GM23338 (cell line): ENCODE results near the gene GPN2. TPM values are rescaled to one million over a fixed set of nuclear protein-coding genes. Genes with fewer than 3 reads are reported as not detected.

Experiments
- ATAC-seq: fragments of 200-7000 bp; cut with Tn5 transposase; 3 replicates; pipeline ENCODE4 v1.9.1; 2020
- DNase-seq: peaks from one replicate; pipeline ENCODE4 v3.0.0-alpha.2; 2015; ENCODE audit warnings: low spot score
- H2AFZ ChIP-seq: fragments of 200-600 bp; sonication (generic); 2 replicates; pipeline ENCODE4 v1.8.0; 2016; ENCODE audit warnings: antibody characterized with exemption, mild to moderate bottlenecking, moderate library complexity
- H3F3A ChIP-seq: fragments of 200-600 bp; sonication (generic); replicated peaks from 2 replicates; pipeline ENCODE4 v1.8.0; 2017; ENCODE audit warnings: antibody characterized with exemption, mixed run types, low read depth
- H3K27ac ChIP-seq: fragments of 200-600 bp; sonication (generic); 2 replicates; pipeline ENCODE4 v1.6.1; 2016; ENCODE audit warnings: low read depth
- H3K27me3 ChIP-seq: fragments of 200-600 bp; sonication (generic); 2 replicates; pipeline ENCODE4 v1.8.0; 2016; ENCODE audit warnings: mild to moderate bottlenecking, mixed run types, moderate library complexity; ENCODE audit not compliant: insufficient read depth
- H3K36me3 ChIP-seq: fragments of 200-600 bp; sonication (generic); 2 replicates; pipeline ENCODE4 v1.8.0; 2016; ENCODE audit warnings: mild to moderate bottlenecking; ENCODE audit not compliant: insufficient read depth
- H3K4me1 ChIP-seq: fragments of 200-600 bp; sonication (generic); 2 replicates; pipeline ENCODE4 v1.8.0; 2016; ENCODE audit warnings: mild to moderate bottlenecking, moderate library complexity; ENCODE audit not compliant: insufficient read depth
- H3K4me2 ChIP-seq: fragments of 200-600 bp; sonication (generic); 2 replicates; pipeline ENCODE4 v1.7.1; 2017; ENCODE audit warnings: mixed run types
- H3K4me3 ChIP-seq: fragments of 200-600 bp; sonication (generic); 2 replicates; pipeline ENCODE4 v1.6.1; 2016; ENCODE audit warnings: mixed run types
- H3K79me2 ChIP-seq: fragments of 200-600 bp; sonication (generic); replicated peaks from 2 replicates; pipeline ENCODE4 v1.8.0; 2017; ENCODE audit warnings: mild to moderate bottlenecking; ENCODE audit not compliant: insufficient read depth
- H3K9me2 ChIP-seq: fragments of 200-600 bp; sonication (generic); 2 replicates; pipeline ENCODE4 v1.8.0; 2017; ENCODE audit not compliant: insufficient read depth
- H4K20me1 ChIP-seq: fragments of 200-600 bp; sonication (generic); replicated peaks from 2 replicates; pipeline ENCODE4 v1.8.0; 2017; ENCODE audit warnings: mild to moderate bottlenecking; ENCODE audit not compliant: insufficient read depth
- H3K27ac Mint-ChIP-seq: 2 replicates; pipeline ENCODE4 v1.8.0; 2020; ENCODE audit warnings: inconsistent platforms, mild to moderate bottlenecking, moderate library complexity, mixed read lengths
- H3K27me3 Mint-ChIP-seq: 3 replicates; pipeline ENCODE4 v1.8.0; 2022; ENCODE audit warnings: low read depth, mild to moderate bottlenecking, moderate library complexity, mixed read lengths, inconsistent platforms; ENCODE audit not compliant: insufficient read depth, poor library complexity
- H3K36me3 Mint-ChIP-seq: 3 replicates; pipeline ENCODE4 v1.8.0; 2021; ENCODE audit warnings: low read depth, mild to moderate bottlenecking, inconsistent platforms, moderate library complexity, mixed read lengths
- H3K4me1 Mint-ChIP-seq: 3 replicates; pipeline ENCODE4 v1.8.0; 2020; ENCODE audit warnings: mild to moderate bottlenecking, inconsistent platforms, mixed read lengths
- H3K4me3 Mint-ChIP-seq: 3 replicates; pipeline ENCODE4 v1.8.0; 2021; ENCODE audit warnings: moderate library complexity, mild to moderate bottlenecking, inconsistent platforms, mixed read lengths
- H3K9me3 Mint-ChIP-seq: 3 replicates; pipeline ENCODE4 v1.8.0; 2020; ENCODE audit warnings: moderate library complexity, mild to moderate bottlenecking, inconsistent platforms, mixed read lengths
- CREB1 ChIP-seq: fragments of 250-450 bp; sonication (Bioruptor Pico); IDR thresholded peaks from 2 replicates; pipeline ENCODE4 v1.5.0; 2020; ENCODE audit warnings: low read depth, mild to moderate bottlenecking, moderate library complexity
- ETS1 ChIP-seq: IDR thresholded peaks from 2 replicates; pipeline ENCODE4 v1.6.1; 2016; ENCODE audit warnings: antibody characterized with exemption
- EZH2 ChIP-seq: fragments of 200-600 bp; sonication (generic); IDR thresholded peaks from one replicate; pipeline ENCODE4 v1.8.0; 2017; ENCODE audit warnings: antibody characterized with exemption, mild to moderate bottlenecking, low read depth; ENCODE audit not compliant: unreplicated experiment
- EZH2phosphoT487 ChIP-seq: fragments of 200-600 bp; sonication (generic); IDR thresholded peaks from one replicate; pipeline ENCODE4 v1.8.1; 2018; ENCODE audit warnings: antibody characterized with exemption; ENCODE audit not compliant: unreplicated experiment
- JUNB ChIP-seq: IDR thresholded peaks from one replicate; pipeline ENCODE4 v1.6.1; 2016; ENCODE audit warnings: antibody characterized with exemption; ENCODE audit not compliant: unreplicated experiment
- NANOG ChIP-seq: IDR thresholded peaks from 2 replicates; pipeline ENCODE4 v1.6.1; 2016; ENCODE audit warnings: antibody characterized with exemption, borderline replicate concordance
- POLR2AphosphoS5 ChIP-seq: IDR thresholded peaks from 2 replicates; pipeline ENCODE4 v1.6.1; 2016; ENCODE audit warnings: antibody characterized with exemption, low read depth
- ZNF114 ChIP-seq: fragments of 250-450 bp; sonication (Bioruptor Pico); IDR thresholded peaks from 2 replicates; pipeline ENCODE4 v1.5.0; 2020; ENCODE audit warnings: mild to moderate bottlenecking, moderate library complexity
- ZNF331 ChIP-seq: fragments of 250-450 bp; sonication (Bioruptor Pico); IDR thresholded peaks from 2 replicates; pipeline ENCODE4 v1.5.0; 2020; ENCODE audit warnings: low read depth, mild to moderate bottlenecking, moderate library complexity
- polyA plus RNA-seq: library from polyadenylated mRNA; unstranded; fragments of >200 nt; fragmentation: Nextera tagmentation; extraction: Ambion mirVana; gene quantifications from 2 replicates; pipeline ENCODE4 v1.2.1, GENCODE V29; 2016
- total RNA-seq: library from RNA; depleted of rRNA; stranded (reverse); fragments of >200 nt; shearing (Covaris generic); gene quantifications from 2 replicates; pipeline ENCODE4 v1.2.3, GENCODE V29; 2014
- TF ChIP-seq, protein P1 (sequence below), 2 experiments: fragments of 200-600 bp in 1 of 2; sonication (generic) in 1 of 2; conservative IDR thresholded peaks; 2 replicates each; pipeline versions ENCODE4 v1.5.1 to v1.6.1; 2016 to 2017; ENCODE audit warnings: antibody characterized with exemption in 2 of 2, low read depth in 2 of 2, mild to moderate bottlenecking in 2 of 2, moderate library complexity in 1 of 2
- TF ChIP-seq, protein P2 (sequence below): IDR thresholded peaks from one replicate; pipeline ENCODE4 v1.6.1; 2018; ENCODE audit warnings: antibody characterized with exemption; ENCODE audit not compliant: unreplicated experiment

The GPN2 gene
- total and polyA plus RNA-seq, 2 experiments from 2014 or later, result 10.1 to 19.4 TPM

- Mint-ChIP-seq H3K4me3 (peak overlapping the region; percentile 1; the same call in 1 of the 3 replicates), H3K27ac (no peak overlapping the region), H3K4me1 (peaks cover 35% of the 10 kb centered on the region), H3K9me3 (no peaks in the 10 kb centered on the region; the same call in 2 of the 3 replicates), H3K27me3 (peaks cover 18% of the 10 kb centered on the region), H3K36me3 (peaks cover 24% of the 10 kb centered on the region)
- Histone ChIP-seq H3K4me3 (no peak overlapping the region), H3K9me2 (no peaks in the 10 kb centered on the region), H2AFZ (no peak overlapping the region), H3K36me3 (0 out of 2 replicates have a peak, but pooled peaks cover 6% of the 10 kb centered on the region), H3K27ac (no peak overlapping the region), H4K20me1 (peaks cover 5% of the 10 kb centered on the region), H3K27me3 (peaks cover 3% of the 10 kb centered on the region; the same call in 1 of the 2 replicates), H3K79me2 (peaks cover 4% of the 10 kb centered on the region; the same call in 1 of the 2 replicates), H3F3A (peaks cover 7% of the 10 kb centered on the region; the same call in 1 of the 2 replicates), H3K4me1 (peaks cover 20% of the 10 kb centered on the region), H3K4me2 (no peak overlapping the region)
- no peak for ATAC-seq
- DNase-seq, result no peak
- TF ChIP-seq, protein P1, sequence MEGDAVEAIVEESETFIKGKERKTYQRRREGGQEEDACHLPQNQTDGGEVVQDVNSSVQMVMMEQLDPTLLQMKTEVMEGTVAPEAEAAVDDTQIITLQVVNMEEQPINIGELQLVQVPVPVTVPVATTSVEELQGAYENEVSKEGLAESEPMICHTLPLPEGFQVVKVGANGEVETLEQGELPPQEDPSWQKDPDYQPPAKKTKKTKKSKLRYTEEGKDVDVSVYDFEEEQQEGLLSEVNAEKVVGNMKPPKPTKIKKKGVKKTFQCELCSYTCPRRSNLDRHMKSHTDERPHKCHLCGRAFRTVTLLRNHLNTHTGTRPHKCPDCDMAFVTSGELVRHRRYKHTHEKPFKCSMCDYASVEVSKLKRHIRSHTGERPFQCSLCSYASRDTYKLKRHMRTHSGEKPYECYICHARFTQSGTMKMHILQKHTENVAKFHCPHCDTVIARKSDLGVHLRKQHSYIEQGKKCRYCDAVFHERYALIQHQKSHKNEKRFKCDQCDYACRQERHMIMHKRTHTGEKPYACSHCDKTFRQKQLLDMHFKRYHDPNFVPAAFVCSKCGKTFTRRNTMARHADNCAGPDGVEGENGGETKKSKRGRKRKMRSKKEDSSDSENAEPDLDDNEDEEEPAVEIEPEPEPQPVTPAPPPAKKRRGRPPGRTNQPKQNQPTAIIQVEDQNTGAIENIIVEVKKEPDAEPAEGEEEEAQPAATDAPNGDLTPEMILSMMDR (conservative IDR thresholded peaks at IDR 0.05; ENCODE audit: low read depth in 2 of 2), result 0 out of 4 replicates have a peak, but pooled peaks of 1 of the 2 experiments have one; percentile 11
- TF ChIP-seq NANOG, result no peak
These were observed 60.7 kb downstream of the GPN2 start for GRCh38 chr1:26829184-26829911.

- Mint-ChIP-seq H3K36me3 (peaks cover 15% of the 10 kb centered on the region), H3K27ac (no peak overlapping the region), H3K4me1 (peaks cover 35% of the 10 kb centered on the region), H3K4me3 (peak overlapping the region; percentile 82), H3K27me3 (peaks cover 17% of the 10 kb centered on the region), H3K9me3 (no peaks in the 10 kb centered on the region; the same call in 2 of the 3 replicates)
- Histone ChIP-seq H4K20me1 (peaks cover 5% of the 10 kb centered on the region), H3K79me2 (peaks cover 4% of the 10 kb centered on the region; the same call in 1 of the 2 replicates), H3K4me1 (peaks cover 20% of the 10 kb centered on the region), H3K9me2 (no peaks in the 10 kb centered on the region), H3K27ac (no peak overlapping the region), H3K27me3 (peaks cover 3% of the 10 kb centered on the region; the same call in 1 of the 2 replicates), H3K36me3 (0 out of 2 replicates have a peak, but pooled peaks cover 6% of the 10 kb centered on the region), H3K4me3 (no peak overlapping the region), H3F3A (peaks cover 7% of the 10 kb centered on the region; the same call in 1 of the 2 replicates), H2AFZ (no peak overlapping the region), H3K4me2 (no peak overlapping the region)
- DNase-seq (no peak), ATAC-seq (no peak)
- TF ChIP-seq CREB1 (CRISPR knock-in tag), result no peak
- TF ChIP-seq POLR2AphosphoS5, result no peak
- TF ChIP-seq JUNB, result no peak
- TF ChIP-seq EZH2phosphoT487, result no peak
- no peak for TF ChIP-seq ZNF331 (CRISPR knock-in tag)
- no peak for TF ChIP-seq NANOG
- TF ChIP-seq EZH2, result no peak
- no peak for TF ChIP-seq ZNF114
- TF ChIP-seq, protein P2, sequence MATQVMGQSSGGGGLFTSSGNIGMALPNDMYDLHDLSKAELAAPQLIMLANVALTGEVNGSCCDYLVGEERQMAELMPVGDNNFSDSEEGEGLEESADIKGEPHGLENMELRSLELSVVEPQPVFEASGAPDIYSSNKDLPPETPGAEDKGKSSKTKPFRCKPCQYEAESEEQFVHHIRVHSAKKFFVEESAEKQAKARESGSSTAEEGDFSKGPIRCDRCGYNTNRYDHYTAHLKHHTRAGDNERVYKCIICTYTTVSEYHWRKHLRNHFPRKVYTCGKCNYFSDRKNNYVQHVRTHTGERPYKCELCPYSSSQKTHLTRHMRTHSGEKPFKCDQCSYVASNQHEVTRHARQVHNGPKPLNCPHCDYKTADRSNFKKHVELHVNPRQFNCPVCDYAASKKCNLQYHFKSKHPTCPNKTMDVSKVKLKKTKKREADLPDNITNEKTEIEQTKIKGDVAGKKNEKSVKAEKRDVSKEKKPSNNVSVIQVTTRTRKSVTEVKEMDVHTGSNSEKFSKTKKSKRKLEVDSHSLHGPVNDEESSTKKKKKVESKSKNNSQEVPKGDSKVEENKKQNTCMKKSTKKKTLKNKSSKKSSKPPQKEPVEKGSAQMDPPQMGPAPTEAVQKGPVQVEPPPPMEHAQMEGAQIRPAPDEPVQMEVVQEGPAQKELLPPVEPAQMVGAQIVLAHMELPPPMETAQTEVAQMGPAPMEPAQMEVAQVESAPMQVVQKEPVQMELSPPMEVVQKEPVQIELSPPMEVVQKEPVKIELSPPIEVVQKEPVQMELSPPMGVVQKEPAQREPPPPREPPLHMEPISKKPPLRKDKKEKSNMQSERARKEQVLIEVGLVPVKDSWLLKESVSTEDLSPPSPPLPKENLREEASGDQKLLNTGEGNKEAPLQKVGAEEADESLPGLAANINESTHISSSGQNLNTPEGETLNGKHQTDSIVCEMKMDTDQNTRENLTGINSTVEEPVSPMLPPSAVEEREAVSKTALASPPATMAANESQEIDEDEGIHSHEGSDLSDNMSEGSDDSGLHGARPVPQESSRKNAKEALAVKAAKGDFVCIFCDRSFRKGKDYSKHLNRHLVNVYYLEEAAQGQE, result no peak
- no peak for TF ChIP-seq ETS1
- TF ChIP-seq, protein P1 (conservative IDR thresholded peaks at IDR 0.05; ENCODE audit: low read depth in 2 of 2), result no peak
These were observed 61.6 kb downstream of the GPN2 start for GRCh38 chr1:26828411-26828991.
